ENCODE measurements around the gene B3GALT2.

Gene B3GALT2

DNA sequence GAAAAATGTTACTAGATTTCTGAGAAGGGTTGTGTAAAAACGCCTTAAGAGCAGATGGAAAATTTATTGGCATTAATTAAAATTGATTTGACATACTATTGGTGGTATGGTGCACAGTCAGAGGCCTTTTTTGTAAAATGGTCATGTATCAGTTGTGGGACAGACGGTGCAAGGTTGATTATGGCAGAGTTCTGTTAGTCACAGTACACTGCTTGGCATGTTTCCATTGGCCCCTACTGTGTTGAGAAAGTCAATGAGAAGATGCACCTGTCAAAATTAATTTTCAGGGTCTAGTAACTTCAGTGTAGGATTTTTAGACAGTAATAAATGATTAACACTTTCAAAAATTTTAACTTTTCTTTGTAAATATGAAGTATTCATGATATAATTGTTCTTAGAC lies 4.4 kb downstream of the B3GALT2 start:
- H3K4me1 ChIP-seq (ENCODE audit: insufficient read depth, low read length), result peaks cover 13% of the 10 kb centered on the region
- H3K27ac ChIP-seq (ENCODE audit: low read depth, low read length), result no peak overlapping the region
- no peaks in the 10 kb centered on the region for H3K27me3 ChIP-seq (ENCODE audit: insufficient read depth, low read length)
- no peak overlapping the region for H3K9ac ChIP-seq (ENCODE audit: low read depth, low read length)
- WGBS, result 89% methylated on average over 2 of the region's 2 CpGs
- no peak overlapping the region for H3K4me3 ChIP-seq (ENCODE audit: low read length)
- no peaks in the 10 kb centered on the region for H3K36me3 ChIP-seq (ENCODE audit: insufficient read depth, low read length)
- H3K9me3 ChIP-seq (ENCODE audit: insufficient read depth, low read depth, low read length), result no peaks in the 10 kb centered on the region

GRCh38 chr1:193181536-193181935 lies 4.9 kb downstream of the B3GALT2 start:
- peaks cover 11% of the 10 kb centered on the region for H3K4me1 ChIP-seq (ENCODE audit: insufficient read depth, low read length)
- no peak overlapping the region for H3K9ac ChIP-seq (ENCODE audit: low read depth, low read length)
- no peaks in the 10 kb centered on the region for H3K9me3 ChIP-seq (ENCODE audit: insufficient read depth, low read depth, low read length)
- WGBS, result no CpG with 5 or more reads among the region's 1 CpG
- no peak overlapping the region for H3K27ac ChIP-seq (ENCODE audit: low read depth, low read length)
- H3K4me3 ChIP-seq (ENCODE audit: low read length), result no peak overlapping the region
- no peaks in the 10 kb centered on the region for H3K27me3 ChIP-seq (ENCODE audit: insufficient read depth, low read length)
- H3K36me3 ChIP-seq (ENCODE audit: insufficient read depth, low read length), result no peaks in the 10 kb centered on the region

- no peak overlapping the region for H3K27ac ChIP-seq (ENCODE audit: low read depth, low read length)
- WGBS, result 96% methylated on average over 3 of the region's 4 CpGs
Observed at GRCh38 chr1:193179094-193179493, 7.3 kb downstream of the B3GALT2 start.

DNA sequence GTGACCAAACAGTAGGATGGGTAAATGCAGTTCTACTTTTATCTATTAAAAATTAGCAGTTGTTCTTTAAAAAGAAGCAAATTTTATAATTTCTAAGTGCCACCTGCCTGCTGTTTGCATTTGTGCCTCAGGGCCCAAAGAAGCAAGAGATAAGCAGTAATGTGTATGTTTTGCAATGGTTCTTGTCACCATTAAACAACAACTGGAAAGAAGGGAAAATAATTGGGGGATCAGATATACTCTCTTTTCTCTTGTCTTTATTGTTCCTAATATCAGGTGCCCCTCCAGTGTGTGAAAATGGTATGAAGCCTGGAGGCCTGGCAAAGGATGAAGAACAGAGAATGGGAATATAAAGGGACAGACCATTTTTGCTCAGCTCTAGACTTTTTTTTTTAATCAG lies 9.6 kb downstream of the B3GALT2 start:
- no peak overlapping the region for H3K27ac ChIP-seq (ENCODE audit: low read depth, low read length)
- H3K9me3 ChIP-seq (ENCODE audit: insufficient read depth, low read depth, low read length), result no peaks in the 10 kb centered on the region
- 0 out of 2 replicates have a peak, but pooled peaks cover 7% of the 10 kb centered on the region for H3K4me1 ChIP-seq (ENCODE audit: insufficient read depth, low read length)
- H3K36me3 ChIP-seq (ENCODE audit: insufficient read depth, low read length), result no peaks in the 10 kb centered on the region
- no peak overlapping the region for H3K4me3 ChIP-seq (ENCODE audit: low read length)
- H3K9ac ChIP-seq (ENCODE audit: low read depth, low read length), result no peak overlapping the region
- H3K27me3 ChIP-seq (ENCODE audit: insufficient read depth, low read length), result no peaks in the 10 kb centered on the region

More at GRCh38 chr1:193179094-193179493, 7.3 kb downstream of the B3GALT2 start:
- Histone ChIP-seq H3K36me3 (ENCODE audit: insufficient read depth, low read length) (no peaks in the 10 kb centered on the region), H3K4me1 (ENCODE audit: insufficient read depth, low read length) (no peaks in the 10 kb centered on the region; the same call in 1 of the 2 replicates), H3K9me3 (ENCODE audit: insufficient read depth, low read depth, low read length) (no peaks in the 10 kb centered on the region), H3K4me3 (ENCODE audit: low read length) (no peak overlapping the region), H3K9ac (ENCODE audit: low read depth, low read length) (no peak overlapping the region), H3K27me3 (ENCODE audit: insufficient read depth, low read length) (no peaks in the 10 kb centered on the region)

DNA sequence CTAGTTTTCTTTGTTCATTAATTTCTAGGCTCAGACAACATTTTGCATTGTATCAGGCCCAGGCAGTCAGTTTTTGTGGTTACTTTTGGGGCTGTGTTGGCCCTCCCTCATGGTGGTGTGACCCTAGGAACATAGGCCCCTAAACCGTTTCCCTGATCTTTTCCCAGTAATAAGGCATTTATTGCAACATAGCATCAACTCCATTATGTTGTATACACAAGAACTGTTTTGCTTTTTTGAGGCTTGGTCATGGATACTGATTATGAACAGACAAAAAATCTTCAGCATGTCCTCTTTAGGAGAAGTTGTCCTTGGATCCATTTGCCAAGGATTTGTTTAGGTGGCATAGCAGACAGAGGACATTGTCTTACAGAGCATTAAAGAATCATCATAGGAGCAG lies 10.3 kb downstream of the B3GALT2 start:
- 85% methylated on average over 1 of the region's 1 CpG for WGBS
- 0 out of 2 replicates have a peak, but pooled peaks cover 7% of the 10 kb centered on the region for H3K4me1 ChIP-seq (ENCODE audit: insufficient read depth, low read length)
- no peak overlapping the region for H3K9ac ChIP-seq (ENCODE audit: low read depth, low read length)
- no peaks in the 10 kb centered on the region for H3K27me3 ChIP-seq (ENCODE audit: insufficient read depth, low read length)
- no peaks in the 10 kb centered on the region for H3K36me3 ChIP-seq (ENCODE audit: insufficient read depth, low read length)
- H3K9me3 ChIP-seq (ENCODE audit: insufficient read depth, low read depth, low read length), result no peaks in the 10 kb centered on the region
- H3K27ac ChIP-seq (ENCODE audit: low read depth, low read length), result no peak overlapping the region
- H3K4me3 ChIP-seq (ENCODE audit: low read length), result no peak overlapping the region

- Histone ChIP-seq H3K27me3 (ENCODE audit: insufficient read depth, low read length) (no peaks in the 10 kb centered on the region), H3K36me3 (ENCODE audit: insufficient read depth, low read length) (peaks cover 48% of the 10 kb centered on the region), H3K4me3 (ENCODE audit: low read length) (no peak overlapping the region), H3K27ac (ENCODE audit: low read depth, low read length) (no peak overlapping the region), H3K9ac (ENCODE audit: low read depth, low read length) (no peak overlapping the region), H3K4me1 (ENCODE audit: insufficient read depth, low read length) (no peaks in the 10 kb centered on the region), H3K9me3 (ENCODE audit: insufficient read depth, low read depth, low read length) (no peaks in the 10 kb centered on the region)
- WGBS, result 92% methylated on average over 2 of the region's 2 CpGs
Observed at GRCh38 chr1:193157360-193157759, 29.1 kb downstream of the B3GALT2 start.

GRCh38 chr1:193156822-193157142 lies 29.6 kb downstream of the B3GALT2 start:
- Histone ChIP-seq H3K27ac (ENCODE audit: low read depth, low read length) (no peak overlapping the region), H3K9ac (ENCODE audit: low read depth, low read length) (no peak overlapping the region), H3K36me3 (ENCODE audit: insufficient read depth, low read length) (peaks cover 53% of the 10 kb centered on the region)

DNA sequence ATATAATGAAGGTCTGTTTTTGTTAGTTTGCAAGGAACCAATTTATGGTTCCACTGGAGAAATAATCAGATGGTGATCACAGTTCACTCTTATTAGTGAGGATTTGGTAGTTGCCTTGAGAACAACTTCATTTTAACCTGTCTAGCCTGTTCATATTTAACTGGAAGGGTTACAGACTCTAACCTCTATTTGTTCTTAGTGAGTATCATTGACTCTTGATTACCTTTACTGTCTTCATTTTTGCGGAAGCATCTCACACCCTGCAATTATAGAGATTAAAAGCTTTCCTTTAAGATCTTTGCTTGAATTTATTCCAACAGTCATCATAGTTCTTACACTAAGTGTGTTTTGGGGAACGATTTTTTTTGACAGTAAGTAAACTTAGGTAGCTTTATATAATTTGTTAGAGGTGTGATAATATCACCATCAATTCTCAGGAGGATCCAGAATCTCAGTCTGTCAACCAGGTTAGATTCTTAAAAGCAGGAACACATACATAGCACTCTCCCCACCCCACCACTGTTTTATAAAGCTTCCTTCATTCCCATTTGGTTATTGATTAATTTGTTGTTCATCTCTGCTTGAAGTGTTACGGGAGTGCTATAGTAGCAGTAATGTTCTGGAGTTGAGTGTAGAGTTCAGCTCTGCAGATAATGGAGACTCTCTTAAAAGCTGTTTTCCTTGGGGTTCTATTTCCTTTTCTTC lies 30.1 kb downstream of the B3GALT2 start:
- no peaks in the 10 kb centered on the region for H3K9me3 ChIP-seq (ENCODE audit: insufficient read depth, low read depth, low read length)
- WGBS, result 96% methylated on average over 3 of the region's 3 CpGs

More at GRCh38 chr1:193156822-193157142, 29.6 kb downstream of the B3GALT2 start:
- Histone ChIP-seq H3K4me1 (ENCODE audit: insufficient read depth, low read length) (no peaks in the 10 kb centered on the region), H3K27me3 (ENCODE audit: insufficient read depth, low read length) (no peaks in the 10 kb centered on the region), H3K9me3 (ENCODE audit: insufficient read depth, low read depth, low read length) (no peaks in the 10 kb centered on the region), H3K4me3 (ENCODE audit: low read length) (no peak overlapping the region)
- 95% methylated on average over 3 of the region's 3 CpGs for WGBS

GRCh38 chr1:193144999-193145398 lies 41.4 kb downstream of the B3GALT2 start:
- WGBS, result no CpG with 5 or more reads among the region's 1 CpG
- Histone ChIP-seq H3K4me3 (ENCODE audit: low read length) (no peak overlapping the region), H3K36me3 (ENCODE audit: insufficient read depth, low read length) (peaks cover 95% of the 10 kb centered on the region), H3K9me3 (ENCODE audit: insufficient read depth, low read depth, low read length) (no peaks in the 10 kb centered on the region), H3K9ac (ENCODE audit: low read depth, low read length) (no peak overlapping the region), H3K27me3 (ENCODE audit: insufficient read depth, low read length) (no peaks in the 10 kb centered on the region), H3K27ac (ENCODE audit: low read depth, low read length) (no peak overlapping the region), H3K4me1 (ENCODE audit: insufficient read depth, low read length) (peaks cover 5% of the 10 kb centered on the region; the same call in 1 of the 2 replicates)

More for the DNA sequence above, 30.1 kb downstream of the B3GALT2 start:
- Histone ChIP-seq H3K27me3 (ENCODE audit: insufficient read depth, low read length) (no peaks in the 10 kb centered on the region), H3K4me1 (ENCODE audit: insufficient read depth, low read length) (no peaks in the 10 kb centered on the region), H3K9ac (ENCODE audit: low read depth, low read length) (no peak overlapping the region), H3K4me3 (ENCODE audit: low read length) (no peak overlapping the region), H3K36me3 (ENCODE audit: insufficient read depth, low read length) (peaks cover 58% of the 10 kb centered on the region), H3K27ac (ENCODE audit: low read depth, low read length) (no peak overlapping the region)

GRCh38 chr1:193144361-193144938 lies 42.0 kb downstream of the B3GALT2 start:
- Histone ChIP-seq H3K36me3 (ENCODE audit: insufficient read depth, low read length) (peaks cover 95% of the 10 kb centered on the region), H3K9me3 (ENCODE audit: insufficient read depth, low read depth, low read length) (no peaks in the 10 kb centered on the region), H3K4me1 (ENCODE audit: insufficient read depth, low read length) (peaks cover 6% of the 10 kb centered on the region; the same call in 1 of the 2 replicates), H3K27me3 (ENCODE audit: insufficient read depth, low read length) (no peaks in the 10 kb centered on the region), H3K27ac (ENCODE audit: low read depth, low read length) (no peak overlapping the region), H3K4me3 (ENCODE audit: low read length) (no peak overlapping the region), H3K9ac (ENCODE audit: low read depth, low read length) (no peak overlapping the region)
- 97% methylated on average over 5 of the region's 5 CpGs for WGBS

DNA sequence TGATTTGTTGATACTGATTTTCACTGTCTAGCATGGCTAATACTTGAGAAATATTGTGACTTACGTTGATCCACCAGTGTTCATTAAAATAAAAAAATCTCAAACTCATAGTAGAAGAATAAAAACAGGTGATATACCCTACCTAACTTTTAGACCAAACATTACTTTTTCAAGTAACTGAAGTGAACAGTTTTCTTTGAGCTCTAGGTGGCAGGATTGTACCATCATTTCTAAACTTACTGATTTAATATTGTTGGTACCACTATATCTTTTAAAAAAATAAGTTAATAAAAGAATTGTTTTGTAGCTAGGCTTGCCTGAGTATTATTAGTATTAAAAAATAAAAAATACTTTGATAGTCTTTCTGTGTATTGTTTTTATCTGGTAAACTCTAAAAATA lies 43.1 kb downstream of the B3GALT2 start:
- peaks cover 94% of the 10 kb centered on the region for H3K36me3 ChIP-seq (ENCODE audit: insufficient read depth, low read length)
- no peaks in the 10 kb centered on the region for H3K27me3 ChIP-seq (ENCODE audit: insufficient read depth, low read length)
- H3K9ac ChIP-seq (ENCODE audit: low read depth, low read length), result no peak overlapping the region
- H3K4me1 ChIP-seq (ENCODE audit: insufficient read depth, low read length), result peaks cover 6% of the 10 kb centered on the region; the same call in 1 of the 2 replicates
- no peak overlapping the region for H3K27ac ChIP-seq (ENCODE audit: low read depth, low read length)
- no peaks in the 10 kb centered on the region for H3K9me3 ChIP-seq (ENCODE audit: insufficient read depth, low read depth, low read length)
- H3K4me3 ChIP-seq (ENCODE audit: low read length), result no peak overlapping the region
- no CpG with 5 or more reads among the region's 1 CpG for WGBS
